ENCODE measurements around the gene PYY. TPM values are rescaled to one million over a fixed set of nuclear protein-coding genes. Genes with fewer than 3 reads are reported as not detected.
A peak's percentile ranks its signal among the peaks of the same experiment; 100 is the strongest.
"Not testable (repeated sequence)": the region's sequence is repeated elsewhere in the genome, so short reads cannot be mapped to it uniquely, and the experiment has no call there.

PYY gene
- total RNA-seq, 5 donors from 2014 or later (not counting 1 experiment from before 2014, with no cell fraction given), result not detected

DNA sequence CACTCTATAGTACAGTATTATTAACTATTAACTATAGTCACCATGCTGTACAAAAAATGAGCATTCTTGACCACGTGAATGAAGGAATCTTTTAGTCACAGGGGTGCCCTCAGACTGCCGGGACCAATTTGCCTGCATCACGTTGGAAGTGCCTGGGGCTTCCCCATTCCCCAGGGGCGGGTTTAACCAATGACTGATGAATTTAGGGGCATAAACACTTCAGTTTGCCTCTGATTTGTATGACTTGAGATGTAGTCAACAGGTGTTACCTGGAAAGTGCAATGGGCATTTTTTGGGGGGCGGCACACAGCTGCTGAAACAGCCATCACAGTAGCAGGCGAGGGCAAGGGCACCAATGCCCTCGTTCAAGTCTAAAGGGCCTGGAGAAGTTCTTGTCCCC lies 8.7 kb upstream of the PYY start:
- H3K36me3 Mint-ChIP-seq, result no peaks in the 10 kb centered on the region
- no peaks in the 10 kb centered on the region for H3K9me3 Mint-ChIP-seq
- peaks cover 0 to 13% of the 10 kb centered on the region in 2 experiments for H3K27me3 ChIP-seq (replicated peaks in 1 of 2; ENCODE audit: control insufficient read depth in 2 of 2, extremely low read depth in 1 of 2, insufficient read depth in 2 of 2, low read length in 1 of 2)
- POLR2A ChIA-PET, result no interaction called here
- CTCF ChIA-PET, result no interaction called here
- H3K27ac ChIP-seq (ENCODE audit: low read length), result no peak overlapping the region
- no peaks in the 10 kb centered on the region for H3K9me3 ChIP-seq
- DNase-seq, result no peak
- WGBS (ENCODE audit: insufficient coverage), result 44% methylated on average over 5 of the region's 7 CpGs
- no peak overlapping the region for H3K27ac Mint-ChIP-seq
- no peaks in the 10 kb centered on the region for H3K4me1 ChIP-seq (ENCODE audit: control insufficient read depth in 1 of 2, extremely low read depth in 1 of 2, insufficient read depth in 2 of 2, low read length in 2 of 2)
- H3K27me3 Mint-ChIP-seq, result peaks cover 0 to 25% of the 10 kb centered on the region in 2 donors
- H3K4me3 Mint-ChIP-seq, result no peak overlapping the region
- ATAC-seq (replicated peaks in 1 of 4), result no peak
- no peak overlapping the region for H3K4me3 ChIP-seq (ENCODE audit: control insufficient read depth in 1 of 2, extremely low read depth in 1 of 2, low read length in 1 of 2)
- H3K36me3 ChIP-seq (ENCODE audit: control insufficient read depth in 2 of 2, extremely low read depth in 1 of 2, insufficient read depth in 1 of 2, low read length in 1 of 2), result no peaks in the 10 kb centered on the region
- no peaks in the 10 kb centered on the region for H3K4me1 Mint-ChIP-seq

DNA sequence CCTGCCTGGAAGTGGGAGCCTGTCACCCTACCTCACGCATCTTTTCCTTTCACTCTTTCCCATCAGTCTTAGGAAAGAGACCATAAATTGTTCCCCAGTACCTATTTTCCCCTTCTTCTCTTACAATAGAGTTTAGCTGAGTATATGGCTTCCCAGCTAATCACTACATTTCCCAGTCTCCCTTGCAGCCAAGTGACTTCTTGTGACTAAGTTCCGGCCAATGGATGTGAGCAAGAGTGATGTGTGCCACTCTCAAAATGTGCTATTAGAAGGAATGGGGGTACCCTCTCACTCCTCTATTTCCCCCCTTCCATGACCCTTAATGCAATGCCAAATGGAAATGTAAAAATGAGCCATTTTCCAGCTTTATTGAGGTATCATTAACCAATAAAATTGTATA lies 8.2 kb upstream of the PYY start:
- Mint-ChIP-seq H3K27me3 (peaks cover 0 to 25% of the 10 kb centered on the region in 2 donors), H3K27ac (no peak overlapping the region), H3K36me3 (no peaks in the 10 kb centered on the region), H3K9me3 (no peaks in the 10 kb centered on the region), H3K4me1 (no peaks in the 10 kb centered on the region), H3K4me3 (no peak overlapping the region)
- 100% methylated on average over 1 of the region's 2 CpGs for WGBS (ENCODE audit: insufficient coverage)
- no peak overlapping the region for H3K27ac ChIP-seq (ENCODE audit: low read length)
- no peaks in the 10 kb centered on the region for H3K4me1 ChIP-seq (ENCODE audit: control insufficient read depth in 1 of 2, extremely low read depth in 1 of 2, insufficient read depth in 2 of 2, low read length in 2 of 2)
- no peaks in the 10 kb centered on the region for H3K9me3 ChIP-seq
- DNase-seq (no peak), ATAC-seq (replicated peaks in 1 of 4) (no peak)
- no peak overlapping the region for H3K4me3 ChIP-seq (ENCODE audit: control insufficient read depth in 1 of 2, extremely low read depth in 1 of 2, low read length in 1 of 2)
- POLR2A ChIA-PET, result no interaction called here
- CTCF ChIA-PET, result interaction anchor here in 1 of 2 donors (1.4 kb wide), 1 partner anchor 18 kb away, joined by 5 read pairs; no protein-coding TSS in a partner anchor
- no peaks in the 10 kb centered on the region for H3K36me3 ChIP-seq (ENCODE audit: control insufficient read depth in 2 of 2, extremely low read depth in 1 of 2, insufficient read depth in 1 of 2, low read length in 1 of 2)
- H3K27me3 ChIP-seq (replicated peaks in 1 of 2; ENCODE audit: control insufficient read depth in 2 of 2, extremely low read depth in 1 of 2, insufficient read depth in 2 of 2, low read length in 1 of 2), result peaks cover 0 to 14% of the 10 kb centered on the region in 2 experiments

DNA sequence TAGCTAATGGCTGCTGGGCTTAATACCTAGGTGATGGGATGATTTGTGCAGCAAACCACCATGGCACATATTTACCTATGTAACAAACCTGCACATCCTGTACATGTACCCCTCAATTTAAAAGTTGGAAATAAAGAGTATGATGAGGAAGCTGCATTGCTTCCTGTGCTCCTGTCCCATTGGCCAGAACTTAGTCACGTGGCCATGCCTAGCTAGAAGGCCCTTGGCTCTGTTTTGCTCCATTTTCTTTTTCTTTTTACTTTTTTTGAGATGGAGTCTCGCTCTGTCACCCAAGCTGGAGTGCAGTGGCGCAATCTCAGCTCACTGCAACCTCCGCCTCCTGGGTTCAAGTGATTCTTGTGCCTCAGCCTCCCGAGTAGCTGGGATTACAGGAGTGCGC lies 7.6 kb upstream of the PYY start:
- CTCF ChIA-PET, result interaction anchor here (0.6 to 1.4 kb wide), 2 partner anchors 17 to 123 kb away, joined by 3 to 5 read pairs; no protein-coding TSS in a partner anchor
- H3K36me3 ChIP-seq (ENCODE audit: control insufficient read depth in 2 of 2, extremely low read depth in 1 of 2, insufficient read depth in 1 of 2, low read length in 1 of 2); POLR2A ChIA-PET; H3K27ac ChIP-seq (ENCODE audit: low read length); H3K4me1 Mint-ChIP-seq; H3K9me3 Mint-ChIP-seq; H3K4me3 ChIP-seq (ENCODE audit: control insufficient read depth in 1 of 2, extremely low read depth in 1 of 2, low read length in 1 of 2); DNase-seq; ATAC-seq (replicated peaks in 1 of 4); H3K4me3 Mint-ChIP-seq; H3K4me1 ChIP-seq (ENCODE audit: control insufficient read depth in 1 of 2, extremely low read depth in 1 of 2, insufficient read depth in 2 of 2, low read length in 2 of 2); H3K36me3 Mint-ChIP-seq; H3K9me3 ChIP-seq; H3K27ac Mint-ChIP-seq: not testable (repeated sequence)
- 89% methylated on average over 3 of the region's 6 CpGs for WGBS (ENCODE audit: insufficient coverage)
- H3K27me3 ChIP-seq (replicated peaks in 1 of 2; ENCODE audit: control insufficient read depth in 2 of 2, extremely low read depth in 1 of 2, insufficient read depth in 2 of 2, low read length in 1 of 2), result peaks cover 0 to 20% of the 10 kb centered on the region in 2 experiments
- peaks cover 0 to 29% of the 10 kb centered on the region in 2 donors for H3K27me3 Mint-ChIP-seq

GRCh38 chr17:43958748-43959352 lies 5.1 kb upstream of the PYY start:
- ATAC-seq (replicated peaks in 1 of 4), result no peak
- H3K4me3 Mint-ChIP-seq, result no peak overlapping the region

GRCh38 chr17:43956222-43956621 lies 2.5 kb upstream of the PYY start:
- H3K36me3 ChIP-seq (ENCODE audit: control insufficient read depth in 2 of 2, extremely low read depth in 1 of 2, insufficient read depth in 1 of 2, low read length in 1 of 2), result no peaks in the 10 kb centered on the region
- DNase-seq, result no peak
- H3K9me3 ChIP-seq, result no peaks in the 10 kb centered on the region
- 84% methylated on average over 5 of the region's 8 CpGs for WGBS (ENCODE audit: insufficient coverage)
- Mint-ChIP-seq H3K27me3 (peaks cover 24 to 48% of the 10 kb centered on the region in 2 donors), H3K9me3 (no peaks in the 10 kb centered on the region), H3K4me3 (no peak overlapping the region), H3K27ac (no peak overlapping the region), H3K36me3 (no peaks in the 10 kb centered on the region), H3K4me1 (peaks cover 2 to 4% (median 3%) of the 10 kb centered on the region in 3 donors)
- H3K4me1 ChIP-seq (ENCODE audit: control insufficient read depth in 1 of 2, extremely low read depth in 1 of 2, insufficient read depth in 2 of 2, low read length in 2 of 2), result peaks cover 0 to 12% of the 10 kb centered on the region in 2 experiments
- ChIA-PET CTCF (no interaction called here), POLR2A (no interaction called here)
- H3K4me3 ChIP-seq (ENCODE audit: control insufficient read depth in 1 of 2, extremely low read depth in 1 of 2, low read length in 1 of 2), result no peak overlapping the region
- ATAC-seq (replicated peaks in 1 of 4), result no peak
- no peak overlapping the region for H3K27ac ChIP-seq (ENCODE audit: low read length)
- peaks cover 2 to 64% of the 10 kb centered on the region in 2 experiments for H3K27me3 ChIP-seq (replicated peaks in 1 of 2; ENCODE audit: control insufficient read depth in 2 of 2, extremely low read depth in 1 of 2, insufficient read depth in 2 of 2, low read length in 1 of 2)

More at GRCh38 chr17:43958748-43959352, 5.1 kb upstream of the PYY start:
- no CpG with 5 or more reads among the region's 2 CpGs for WGBS (ENCODE audit: insufficient coverage)
- peaks cover 10 to 45% of the 10 kb centered on the region in 2 donors for H3K27me3 Mint-ChIP-seq
- H3K4me1 ChIP-seq (ENCODE audit: control insufficient read depth in 1 of 2, extremely low read depth in 1 of 2, insufficient read depth in 2 of 2, low read length in 2 of 2), result no peaks in the 10 kb centered on the region
- DNase-seq, result no peak
- H3K4me1 Mint-ChIP-seq, result no peaks in the 10 kb centered on the region
- H3K4me3 ChIP-seq (ENCODE audit: control insufficient read depth in 1 of 2, extremely low read depth in 1 of 2, low read length in 1 of 2), result no peak overlapping the region
- H3K27ac Mint-ChIP-seq, result no peak overlapping the region
- H3K9me3 ChIP-seq, result no peaks in the 10 kb centered on the region
- H3K27ac ChIP-seq (ENCODE audit: low read length), result no peak overlapping the region
- POLR2A ChIA-PET, result interaction anchor here in 1 of 2 donors (0.6 kb wide), 1 partner anchor 169 kb away, joined by 5 read pairs; no protein-coding TSS in a partner anchor
- no peaks in the 10 kb centered on the region for H3K9me3 Mint-ChIP-seq
- no peaks in the 10 kb centered on the region for H3K36me3 ChIP-seq (ENCODE audit: control insufficient read depth in 2 of 2, extremely low read depth in 1 of 2, insufficient read depth in 1 of 2, low read length in 1 of 2)
- CTCF ChIA-PET, result interaction anchor here (0.6 to 0.7 kb wide), 2 partner anchors 16 to 375 kb away, joined by 3 to 4 read pairs; no protein-coding TSS in a partner anchor
- peaks cover 2 to 44% of the 10 kb centered on the region in 2 experiments for H3K27me3 ChIP-seq (replicated peaks in 1 of 2; ENCODE audit: control insufficient read depth in 2 of 2, extremely low read depth in 1 of 2, insufficient read depth in 2 of 2, low read length in 1 of 2)
- H3K36me3 Mint-ChIP-seq, result no peaks in the 10 kb centered on the region

DNA sequence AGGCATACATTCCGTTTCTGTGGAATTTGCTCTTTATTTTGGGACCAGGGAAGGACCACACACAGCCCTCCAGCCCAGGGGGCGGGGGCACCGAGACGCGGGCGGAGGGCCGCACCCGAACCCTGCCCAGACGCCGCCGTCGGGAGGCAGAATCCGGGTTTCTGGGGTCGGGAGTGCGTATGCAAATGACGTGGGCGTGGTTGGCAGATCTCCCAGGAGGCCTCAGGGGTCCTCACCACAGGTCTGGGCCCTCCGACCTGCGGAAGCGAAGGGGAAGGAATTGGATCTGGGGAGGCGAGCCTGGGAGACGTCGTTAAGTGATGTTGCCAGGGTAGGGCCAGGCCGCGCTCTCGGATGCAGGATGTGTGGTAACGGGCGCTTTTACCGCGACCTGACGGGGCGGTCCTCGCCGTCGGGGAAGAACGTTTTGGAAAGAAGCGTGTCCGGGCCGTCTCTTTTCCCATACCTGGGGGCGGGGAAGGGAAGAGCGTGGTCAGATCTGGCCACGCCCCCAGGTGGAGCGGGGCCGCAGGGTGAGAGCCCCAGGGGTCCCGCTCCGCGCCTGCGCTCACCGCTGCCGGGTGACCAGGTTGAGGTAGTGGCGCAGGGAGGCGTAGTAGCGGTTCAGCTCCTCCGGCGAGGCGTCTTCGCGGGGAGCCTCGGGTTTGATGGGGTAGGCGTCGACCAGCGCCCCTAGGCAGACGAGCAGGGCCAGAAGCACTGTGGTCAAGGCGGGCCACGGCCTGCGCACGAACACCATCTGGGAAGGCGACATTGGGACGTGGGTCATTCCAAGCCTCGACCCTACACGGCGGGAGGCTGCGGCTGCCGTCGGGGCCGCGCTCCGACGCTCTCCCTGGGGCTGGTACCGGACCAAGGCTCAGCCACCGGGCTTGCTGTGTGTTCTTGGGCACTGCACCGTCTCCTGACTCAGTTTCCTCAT lies 745 bp downstream of the PYY start:
- ChIA-PET CTCF (no interaction called here), POLR2A (no interaction called here)
- 15% methylated on average over 78 of the region's 82 CpGs for WGBS (ENCODE audit: insufficient coverage)
- H3K27ac Mint-ChIP-seq, result no peak overlapping the region
- no peak overlapping the region for H3K4me3 Mint-ChIP-seq
- no peaks in the 10 kb centered on the region for H3K9me3 Mint-ChIP-seq
- H3K36me3 Mint-ChIP-seq, result no peaks in the 10 kb centered on the region
- ATAC-seq (replicated peaks in 1 of 4), result peak in 1 of 4 experiments; percentile 34
- no peak for DNase-seq
- peaks cover 34 to 67% of the 10 kb centered on the region in 2 donors for H3K27me3 Mint-ChIP-seq
- Histone ChIP-seq H3K4me1 (ENCODE audit: control insufficient read depth in 1 of 2, extremely low read depth in 1 of 2, insufficient read depth in 2 of 2, low read length in 2 of 2) (peaks cover 0 to 12% of the 10 kb centered on the region in 2 experiments), H3K36me3 (ENCODE audit: control insufficient read depth in 2 of 2, extremely low read depth in 1 of 2, insufficient read depth in 1 of 2, low read length in 1 of 2) (no peaks in the 10 kb centered on the region), H3K4me3 (ENCODE audit: control insufficient read depth in 1 of 2, extremely low read depth in 1 of 2, low read length in 1 of 2) (no peak overlapping the region), H3K27me3 (replicated peaks in 1 of 2; ENCODE audit: control insufficient read depth in 2 of 2, extremely low read depth in 1 of 2, insufficient read depth in 2 of 2, low read length in 1 of 2) (peaks cover 5 to 75% of the 10 kb centered on the region in 2 experiments), H3K9me3 (no peaks in the 10 kb centered on the region), H3K27ac (ENCODE audit: low read length) (no peak overlapping the region)
- peaks cover 2 to 4% (median 3%) of the 10 kb centered on the region in 3 donors for H3K4me1 Mint-ChIP-seq
